Measurements from ENCODE around the gene ZNF653. TPM values are rescaled to one million over a fixed set of nuclear protein-coding genes. Genes with fewer than 3 reads are reported as not detected.
A peak's percentile ranks its signal among the peaks of the same experiment; 100 is the strongest.

Gene ZNF653
- total and polyA plus RNA-seq, 2 of the 8 experiments (the other 6 are each of a cell fraction or from before 2014, with no cell fraction given) = 7.0 to 7.9 TPM

- TF ChIP-seq CBX8 (IDR thresholded peaks at IDR 0.05; ENCODE audit: borderline replicate concordance, low read depth, low read length) (no peak), CEBPB (IDR thresholded peaks at IDR 0.05; ENCODE audit: low read depth, low read length) (no peak), PHF8 (conservative IDR thresholded peaks at IDR 0.05; ENCODE audit: low read depth, low read length) (0 out of 2 replicates have a peak, but pooled peaks have one; percentile 69), CTCF (IDR thresholded peaks at IDR 0.05; ENCODE audit: control extremely low read depth in 1 of 3, insufficient read depth in 1 of 3, low read depth in 1 of 3, low read length in 3 of 3) (peak; percentile 84 to 95 (median 86)), SP4 (IDR thresholded peaks at IDR 0.05; ENCODE audit: low read length) (peak; percentile 85; the same call in 1 of the 2 replicates), EP300 (IDR thresholded peaks at IDR 0.05; ENCODE audit: borderline replicate concordance in 1 of 2, low read depth in 2 of 2, low read length in 2 of 2) (peak in 1 of 2 experiments; percentile 51; a peak in 1 of 3 replicates), HDAC6 (IDR thresholded peaks at IDR 0.05; ENCODE audit: low read depth, low read length) (no peak), SP2 (IDR thresholded peaks at IDR 0.05; ENCODE audit: low read length) (no peak), POLR2AphosphoS5 (IDR thresholded peaks at IDR 0.05; ENCODE audit: low read depth, low read length) (peak; percentile 93), CREB1 (IDR thresholded peaks at IDR 0.05) (peak; percentile 90), TAF1 (IDR thresholded peaks at IDR 0.05; ENCODE audit: low read depth, low read length) (peak; percentile 90), CBX5 (IDR thresholded peaks at IDR 0.05; ENCODE audit: low read depth, low read length) (no peak), YY1 (IDR thresholded peaks at IDR 0.05; ENCODE audit: low read depth, low read length) (peak; percentile 100), JUN (IDR thresholded peaks at IDR 0.05; ENCODE audit: low read depth, low read length) (no peak), RBBP5 (IDR thresholded peaks at IDR 0.05; ENCODE audit: borderline replicate concordance, low read depth, low read length) (no peak), RXRA (IDR thresholded peaks at IDR 0.05; ENCODE audit: insufficient read depth, low read depth, low read length) (no peak), SIX5 (IDR thresholded peaks at IDR 0.05; ENCODE audit: low read depth, low read length) (peak; percentile 74), GABPA (IDR thresholded peaks at IDR 0.05; ENCODE audit: borderline replicate concordance, insufficient read depth, low read length) (peak; percentile 96), E2F6 (IDR thresholded peaks at IDR 0.05) (peak; percentile 53), JUND (IDR thresholded peaks at IDR 0.05; ENCODE audit: low read length) (peak; percentile 26; the same call in 1 of the 2 replicates), EGR1 (IDR thresholded peaks at IDR 0.05; ENCODE audit: borderline replicate concordance, low read depth, low read length) (peak; percentile 83), CTBP2 (IDR thresholded peaks at IDR 0.05; ENCODE audit: borderline replicate concordance, insufficient read depth, insufficient read length, low read length) (no peak)
Observed at GRCh38 chr19:11435057-11435832, 70.4 kb downstream of the ZNF653 start, which contains the start of the genes ODAD3 and PRKCSH (continued).
